Measurements from ENCODE around the gene GLRA3. TPM values are rescaled to one million over a fixed set of nuclear protein-coding genes. Genes with fewer than 3 reads are reported as not detected.

Gene GLRA3
- total RNA-seq, 4 donors from 2014 or later, result not detected

GRCh38 chr4:174870311-174870710, 41.3 kb upstream of the GLRA3 start:
- Histone ChIP-seq H3K4me1 (no peaks in the 10 kb centered on the region), H3K4me3 (no peak overlapping the region), H3K27ac (no peak overlapping the region), H3K36me3 (no peaks in the 10 kb centered on the region), H3K27me3 (no peaks in the 10 kb centered on the region), H3K9me3 (no peaks in the 10 kb centered on the region)
- TF ChIP-seq CTCF (IDR thresholded peaks at IDR 0.05 in 4 of 5, conservative IDR thresholded peaks at IDR 0.05 in 1 of 5) (no peak), POLR2A (IDR thresholded peaks at IDR 0.05) (no peak)
- ATAC-seq (no peak), DNase-seq (no peak)
- in situ Hi-C loops (cut with MboI; ENCODE audit: low sequenced_read_pairs in 4 of 4) (no loop called here), intact Hi-C loops (cut with DNase I; ENCODE audit: low total_unique reads) (no loop called here)

GRCh38 chr4:174869339-174869738, 40.3 kb upstream of the GLRA3 start:
- Histone ChIP-seq H3K4me1 (no peaks in the 10 kb centered on the region), H3K27me3 (no peaks in the 10 kb centered on the region), H3K36me3 (no peaks in the 10 kb centered on the region), H3K4me3 (no peak overlapping the region), H3K27ac (no peak overlapping the region), H3K9me3 (no peaks in the 10 kb centered on the region)
- ATAC-seq (no peak), DNase-seq (no peak)
- intact Hi-C loops (cut with DNase I; ENCODE audit: low total_unique reads), result no loop called here
- in situ Hi-C loops (cut with MboI; ENCODE audit: low sequenced_read_pairs in 4 of 4), result no loop called here
- no peak for TF ChIP-seq POLR2A (IDR thresholded peaks at IDR 0.05)
- no peak for TF ChIP-seq CTCF (IDR thresholded peaks at IDR 0.05 in 4 of 5, conservative IDR thresholded peaks at IDR 0.05 in 1 of 5)

- Histone ChIP-seq H3K27ac (no peak overlapping the region), H3K4me1 (no peaks in the 10 kb centered on the region), H3K27me3 (no peaks in the 10 kb centered on the region), H3K4me3 (no peak overlapping the region), H3K36me3 (no peaks in the 10 kb centered on the region), H3K9me3 (no peaks in the 10 kb centered on the region)
- TF ChIP-seq CTCF (IDR thresholded peaks at IDR 0.05 in 4 of 5, conservative IDR thresholded peaks at IDR 0.05 in 1 of 5) (no peak), POLR2A (IDR thresholded peaks at IDR 0.05) (no peak)
- ATAC-seq (no peak), DNase-seq (no peak)
- in situ Hi-C loops (cut with MboI; ENCODE audit: low sequenced_read_pairs in 4 of 4), result no loop called here
- intact Hi-C loops (cut with DNase I; ENCODE audit: low total_unique reads), result no loop called here
These were observed 38.9 kb upstream of the GLRA3 start for GRCh38 chr4:174867903-174868302.

- H3K9me3 ChIP-seq, result no peaks in the 10 kb centered on the region
- H3K27me3 ChIP-seq, result no peaks in the 10 kb centered on the region
- in situ Hi-C loops (cut with MboI; ENCODE audit: low sequenced_read_pairs in 4 of 4) (no loop called here), intact Hi-C loops (cut with DNase I; ENCODE audit: low total_unique reads) (no loop called here)
- H3K4me3 ChIP-seq, result no peak overlapping the region
- ATAC-seq, result no peak
- no peak for DNase-seq
- no peaks in the 10 kb centered on the region for H3K4me1 ChIP-seq
- H3K36me3 ChIP-seq, result no peaks in the 10 kb centered on the region
- H3K27ac ChIP-seq, result no peak overlapping the region
- TF ChIP-seq CTCF (IDR thresholded peaks at IDR 0.05 in 4 of 5, conservative IDR thresholded peaks at IDR 0.05 in 1 of 5) (no peak), POLR2A (IDR thresholded peaks at IDR 0.05) (no peak)
These were observed 36.5 kb upstream of the GLRA3 start for GRCh38 chr4:174865418-174865985.

GRCh38 chr4:174864031-174864430, 35.0 kb upstream of the GLRA3 start:
- TF ChIP-seq CTCF (IDR thresholded peaks at IDR 0.05 in 4 of 5, conservative IDR thresholded peaks at IDR 0.05 in 1 of 5) (no peak), POLR2A (IDR thresholded peaks at IDR 0.05) (no peak)
- intact Hi-C loops (cut with DNase I; ENCODE audit: low total_unique reads) (no loop called here), in situ Hi-C loops (cut with MboI; ENCODE audit: low sequenced_read_pairs in 4 of 4) (no loop called here)
- DNase-seq, result no peak
- H3K4me3 ChIP-seq, result no peak overlapping the region
- H3K27ac ChIP-seq, result no peak overlapping the region
- no peaks in the 10 kb centered on the region for H3K36me3 ChIP-seq
- no peak for ATAC-seq
- no peaks in the 10 kb centered on the region for H3K4me1 ChIP-seq
- H3K27me3 ChIP-seq, result no peaks in the 10 kb centered on the region
- H3K9me3 ChIP-seq, result no peaks in the 10 kb centered on the region
